Measurements from ENCODE around the gene ST7.

Gene ST7

DNA sequence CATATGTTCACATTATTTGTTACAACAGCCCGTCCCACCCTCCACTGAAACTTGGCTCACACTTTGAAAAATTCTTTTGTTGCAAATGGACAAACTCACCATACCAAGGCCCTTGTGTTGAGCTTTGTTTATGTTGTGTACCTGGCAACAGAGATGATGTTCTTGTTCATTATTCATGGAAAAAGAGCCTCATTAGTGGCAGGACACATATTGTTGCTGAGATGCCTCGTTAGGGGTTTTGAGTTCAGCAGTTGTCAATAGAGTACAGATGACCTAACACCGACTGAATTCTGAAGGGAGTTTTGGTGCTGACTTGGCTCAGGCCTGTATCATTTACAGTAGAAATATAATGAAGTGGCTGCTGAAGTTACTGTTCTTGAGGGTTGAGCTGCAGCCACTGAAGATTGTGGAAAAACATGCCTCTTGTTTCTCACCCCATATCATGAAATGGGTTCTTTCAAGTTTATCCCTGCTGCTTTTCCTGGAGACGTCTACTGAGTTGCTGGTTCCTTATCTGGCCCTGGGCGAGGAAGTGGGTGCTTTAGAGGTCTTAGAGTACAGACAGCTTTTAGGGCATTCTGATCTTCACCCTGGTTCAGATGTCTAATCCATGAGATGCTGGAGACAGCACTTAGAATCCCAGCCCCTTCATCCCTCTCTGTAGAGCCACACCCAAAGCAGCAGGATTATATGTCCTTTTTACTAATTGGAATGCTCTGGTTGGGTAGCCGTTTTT is 219.9 kb downstream of the ST7 start:
- no peak for DNase-seq (ENCODE audit: low read depth, low spot score)
- TF ChIP-seq, protein P1, sequence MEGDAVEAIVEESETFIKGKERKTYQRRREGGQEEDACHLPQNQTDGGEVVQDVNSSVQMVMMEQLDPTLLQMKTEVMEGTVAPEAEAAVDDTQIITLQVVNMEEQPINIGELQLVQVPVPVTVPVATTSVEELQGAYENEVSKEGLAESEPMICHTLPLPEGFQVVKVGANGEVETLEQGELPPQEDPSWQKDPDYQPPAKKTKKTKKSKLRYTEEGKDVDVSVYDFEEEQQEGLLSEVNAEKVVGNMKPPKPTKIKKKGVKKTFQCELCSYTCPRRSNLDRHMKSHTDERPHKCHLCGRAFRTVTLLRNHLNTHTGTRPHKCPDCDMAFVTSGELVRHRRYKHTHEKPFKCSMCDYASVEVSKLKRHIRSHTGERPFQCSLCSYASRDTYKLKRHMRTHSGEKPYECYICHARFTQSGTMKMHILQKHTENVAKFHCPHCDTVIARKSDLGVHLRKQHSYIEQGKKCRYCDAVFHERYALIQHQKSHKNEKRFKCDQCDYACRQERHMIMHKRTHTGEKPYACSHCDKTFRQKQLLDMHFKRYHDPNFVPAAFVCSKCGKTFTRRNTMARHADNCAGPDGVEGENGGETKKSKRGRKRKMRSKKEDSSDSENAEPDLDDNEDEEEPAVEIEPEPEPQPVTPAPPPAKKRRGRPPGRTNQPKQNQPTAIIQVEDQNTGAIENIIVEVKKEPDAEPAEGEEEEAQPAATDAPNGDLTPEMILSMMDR (IDR thresholded peaks at IDR 0.05; ENCODE audit: low read depth, low read length) = no peak

DNA sequence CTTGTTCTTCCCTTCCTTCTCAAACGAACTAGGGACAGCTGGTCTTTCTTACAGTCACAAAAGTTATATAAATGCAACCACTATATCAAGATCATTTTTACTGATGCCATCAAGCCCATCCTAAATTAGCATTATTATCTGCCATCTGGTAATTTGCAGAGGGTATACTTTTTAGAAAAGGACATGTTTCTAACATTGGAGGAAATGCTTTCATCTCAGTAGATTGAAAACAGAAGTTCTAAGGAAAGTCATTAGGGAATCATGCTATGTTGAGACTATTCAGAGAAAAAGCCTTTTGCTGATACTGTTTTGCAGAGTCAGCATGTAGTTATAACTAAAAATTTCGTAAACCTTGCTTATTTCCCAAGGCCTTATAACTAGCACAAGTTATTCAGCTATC is 222.9 kb downstream of the ST7 start:
- no peak overlapping the region for H3K4me3 ChIP-seq (ENCODE audit: low read depth, low read length)
- no peak for DNase-seq (ENCODE audit: low read depth, low spot score)
- TF ChIP-seq, protein P1 (IDR thresholded peaks at IDR 0.05; ENCODE audit: low read depth, low read length) = no peak
- in situ Hi-C loops (cut with HindIII; ENCODE audit: low sequenced_read_pairs) = no loop called here

More for the DNA sequence above, 219.9 kb downstream of the ST7 start:
- H3K4me3 ChIP-seq (ENCODE audit: low read depth, low read length) = no peak overlapping the region
- in situ Hi-C loops (cut with HindIII; ENCODE audit: low sequenced_read_pairs) = no loop called here

GRCh38 chr7:117178600-117178999 is 225.3 kb downstream of the ST7 start:
- TF ChIP-seq, protein P1 (IDR thresholded peaks at IDR 0.05; ENCODE audit: low read depth, low read length) = no peak
- DNase-seq (ENCODE audit: low read depth, low spot score) = no peak
- in situ Hi-C loops (cut with HindIII; ENCODE audit: low sequenced_read_pairs) = no loop called here
- H3K4me3 ChIP-seq (ENCODE audit: low read depth, low read length) = no peak overlapping the region

GRCh38 chr7:117179701-117180100 is 226.4 kb downstream of the ST7 start:
- H3K4me3 ChIP-seq (ENCODE audit: low read depth, low read length) = no peak overlapping the region
- no peak for DNase-seq (ENCODE audit: low read depth, low spot score)
- TF ChIP-seq, protein P1 (IDR thresholded peaks at IDR 0.05; ENCODE audit: low read depth, low read length) = no peak
- in situ Hi-C loops (cut with HindIII; ENCODE audit: low sequenced_read_pairs) = no loop called here

- DNase-seq (ENCODE audit: low read depth, low spot score) = no peak
- in situ Hi-C loops (cut with HindIII; ENCODE audit: low sequenced_read_pairs) = no loop called here
- no peak overlapping the region for H3K4me3 ChIP-seq (ENCODE audit: low read depth, low read length)
- TF ChIP-seq, protein P1 (IDR thresholded peaks at IDR 0.05; ENCODE audit: low read depth, low read length) = no peak
Measured at GRCh38 chr7:117183729-117184128, 230.4 kb downstream of the ST7 start.

DNA sequence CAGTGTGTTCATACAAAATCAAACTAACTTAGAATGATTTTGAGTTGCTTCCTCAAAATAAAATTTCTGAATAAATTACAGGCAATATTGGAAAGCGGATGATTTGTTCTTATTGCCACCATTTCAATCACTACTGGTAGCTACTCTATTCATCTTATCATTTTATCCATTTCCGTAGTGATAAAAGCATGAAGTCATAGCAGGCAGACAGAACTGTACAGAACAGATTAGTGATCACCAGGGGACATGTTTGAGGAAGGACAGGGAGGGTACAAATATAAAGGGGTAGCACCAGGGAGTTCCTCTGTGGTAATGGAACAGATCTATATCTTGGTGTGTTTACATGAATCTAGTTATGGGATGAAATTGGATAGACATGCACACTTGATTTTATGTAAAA is 231.1 kb downstream of the ST7 start:
- no peak for DNase-seq (ENCODE audit: low read depth, low spot score)
- TF ChIP-seq, protein P1 (IDR thresholded peaks at IDR 0.05; ENCODE audit: low read depth, low read length) = no peak
- in situ Hi-C loops (cut with HindIII; ENCODE audit: low sequenced_read_pairs) = no loop called here
- H3K4me3 ChIP-seq (ENCODE audit: low read depth, low read length) = no peak overlapping the region

All from astrocyte of the spinal cord (primary cell).